ENCODE results near the gene CORO6. TPM values are rescaled to one million over a fixed set of nuclear protein-coding genes. Genes with fewer than 3 reads are reported as not detected.
A peak's percentile ranks its signal among the peaks of the same experiment; 100 is the strongest.

CORO6 gene
- total RNA-seq, 1 donor from 2014 or later = 22.0 TPM

DNA sequence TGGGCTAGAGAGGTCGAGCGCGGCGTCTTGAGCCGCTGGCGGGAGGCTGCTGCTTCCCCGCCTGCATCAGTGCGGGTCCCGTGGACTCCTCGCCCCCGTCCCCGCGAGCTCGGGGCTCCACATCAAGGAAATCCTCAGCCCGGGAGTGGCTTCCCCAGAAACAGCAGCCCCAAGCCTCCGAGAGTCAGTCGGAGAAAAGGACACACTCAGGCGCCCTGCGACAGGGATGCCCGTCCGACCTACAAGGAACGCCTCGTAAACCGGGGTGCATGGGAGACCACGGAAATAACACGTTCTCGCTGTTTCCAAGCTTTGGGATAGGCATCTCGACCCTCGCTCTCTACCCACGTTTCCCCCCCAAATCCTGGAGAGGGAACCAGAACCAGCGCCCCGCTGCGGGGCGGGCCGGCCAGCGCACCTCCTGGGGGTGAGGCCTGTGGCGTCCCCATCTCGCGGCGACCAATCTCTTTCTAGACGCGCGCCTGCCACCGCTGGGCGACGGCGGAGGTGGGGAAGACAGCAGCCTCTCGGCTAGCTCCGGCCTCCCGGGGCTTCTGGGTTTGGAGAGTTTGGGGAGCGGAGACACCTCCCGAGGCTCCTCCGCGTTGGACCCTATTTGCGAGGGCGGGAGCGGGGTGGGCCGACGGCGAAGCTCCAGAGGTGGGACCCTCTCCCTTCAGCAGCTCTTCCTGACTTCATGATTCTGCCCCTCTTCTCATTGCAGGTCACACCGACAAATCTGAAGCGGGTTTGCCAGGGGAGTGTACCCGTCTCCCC, 55.0 kb downstream of the CORO6 start:
- peak overlapping the region; percentile 83 to 95 for H3K4me3 ChIP-seq
- peak overlapping the region; percentile 86 to 91 for H3K27ac ChIP-seq
- TF ChIP-seq, protein P1, sequence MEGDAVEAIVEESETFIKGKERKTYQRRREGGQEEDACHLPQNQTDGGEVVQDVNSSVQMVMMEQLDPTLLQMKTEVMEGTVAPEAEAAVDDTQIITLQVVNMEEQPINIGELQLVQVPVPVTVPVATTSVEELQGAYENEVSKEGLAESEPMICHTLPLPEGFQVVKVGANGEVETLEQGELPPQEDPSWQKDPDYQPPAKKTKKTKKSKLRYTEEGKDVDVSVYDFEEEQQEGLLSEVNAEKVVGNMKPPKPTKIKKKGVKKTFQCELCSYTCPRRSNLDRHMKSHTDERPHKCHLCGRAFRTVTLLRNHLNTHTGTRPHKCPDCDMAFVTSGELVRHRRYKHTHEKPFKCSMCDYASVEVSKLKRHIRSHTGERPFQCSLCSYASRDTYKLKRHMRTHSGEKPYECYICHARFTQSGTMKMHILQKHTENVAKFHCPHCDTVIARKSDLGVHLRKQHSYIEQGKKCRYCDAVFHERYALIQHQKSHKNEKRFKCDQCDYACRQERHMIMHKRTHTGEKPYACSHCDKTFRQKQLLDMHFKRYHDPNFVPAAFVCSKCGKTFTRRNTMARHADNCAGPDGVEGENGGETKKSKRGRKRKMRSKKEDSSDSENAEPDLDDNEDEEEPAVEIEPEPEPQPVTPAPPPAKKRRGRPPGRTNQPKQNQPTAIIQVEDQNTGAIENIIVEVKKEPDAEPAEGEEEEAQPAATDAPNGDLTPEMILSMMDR (IDR thresholded peaks at IDR 0.05) = peak; percentile 28 to 65 (median 60)
- intact Hi-C loops (cut with DNase I) = loop anchor here (2.0 kb wide), 1 partner anchor 21 kb away; the partner anchor contains the start of gene GIT1
- peaks cover 13 to 27% of the 10 kb centered on the region in 2 donors for H3K4me1 ChIP-seq
- no peaks in the 10 kb centered on the region for H3K36me3 ChIP-seq
- H3K27me3 ChIP-seq = no peaks in the 10 kb centered on the region
- H3K9me3 ChIP-seq = no peaks in the 10 kb centered on the region
- DNase-seq (ENCODE audit: low spot score in 2 of 2) = peak in 1 of 2 donors; percentile 84

DNA sequence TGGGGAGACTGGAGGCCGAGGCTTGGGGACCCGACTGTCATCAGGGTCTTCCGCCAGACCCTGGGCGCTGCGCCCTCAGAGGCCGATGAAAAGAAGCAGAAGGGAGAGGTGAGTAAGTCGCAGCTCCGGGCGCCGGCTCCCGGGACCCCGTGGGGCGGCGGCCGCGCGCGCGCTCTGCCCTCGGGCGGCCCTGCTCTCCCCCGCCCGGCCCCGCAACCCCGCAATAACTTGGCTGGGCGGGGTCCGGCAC, 55.5 kb downstream of the CORO6 start:
- Histone ChIP-seq H3K9me3 (no peaks in the 10 kb centered on the region), H3K4me3 (peak overlapping the region; percentile 83 to 95), H3K27me3 (no peaks in the 10 kb centered on the region), H3K27ac (peak overlapping the region; percentile 86 to 91), H3K4me1 (peaks cover 10 to 22% of the 10 kb centered on the region in 2 donors), H3K36me3 (peaks cover 0 to under 1% of the 10 kb centered on the region in 2 donors)
- TF ChIP-seq, protein P1 (IDR thresholded peaks at IDR 0.05) = peak in 1 of 3 experiments; percentile 4
- DNase-seq (ENCODE audit: low spot score in 2 of 2) = no peak
- intact Hi-C loops (cut with DNase I) = no loop called here

DNA sequence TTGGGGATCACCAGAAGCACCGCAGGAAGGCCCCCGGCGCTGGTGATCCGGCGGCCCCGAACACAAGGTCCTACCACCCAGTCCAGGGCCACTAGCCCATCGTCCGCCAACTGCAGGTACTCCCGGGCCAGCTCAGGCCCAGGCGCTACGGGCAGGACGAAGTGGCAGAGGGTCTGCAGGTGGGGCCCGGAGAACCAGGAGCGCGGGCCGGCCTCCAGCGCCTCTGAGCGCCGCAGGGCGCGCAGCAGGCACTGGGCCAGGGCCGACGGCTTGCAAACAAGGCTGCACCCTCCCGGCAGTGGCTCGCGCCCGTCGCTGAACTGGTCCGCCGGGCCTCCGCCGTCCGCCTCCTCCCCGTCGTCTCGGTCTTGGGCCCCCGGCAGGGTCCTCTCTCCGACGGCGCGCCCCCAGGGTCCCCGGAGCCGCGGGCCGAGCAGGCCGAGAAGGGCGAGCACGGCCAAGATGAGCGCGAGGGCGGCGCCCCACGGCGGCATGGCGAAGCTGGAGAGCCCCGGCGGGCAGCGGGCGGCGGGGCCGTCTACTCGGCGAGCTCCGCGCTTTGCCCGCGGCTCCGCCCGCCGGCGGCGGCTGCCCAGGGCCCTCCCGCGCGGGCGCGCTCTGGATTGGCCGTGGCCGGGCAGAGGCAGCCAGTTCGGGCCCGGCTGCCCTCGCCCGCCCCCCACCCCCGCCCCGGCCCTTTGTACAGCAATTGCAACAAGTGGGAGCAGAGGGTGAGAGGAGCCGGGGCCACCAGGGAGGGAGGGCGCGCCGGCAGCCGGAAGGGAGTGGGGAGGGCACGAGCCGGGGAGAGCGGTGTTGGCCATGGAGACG, 56.0 kb downstream of the CORO6 start, which contains the start of gene ABHD15:
TSS of gene ABHD15 (minus strand) at position 565 of the 831 bp plus-strand sequence. CDS start at position 494, 71 bp downstream.
- Histone ChIP-seq H3K4me1 (peaks cover 6 to 16% of the 10 kb centered on the region in 2 donors), H3K9me3 (no peaks in the 10 kb centered on the region), H3K27ac (peak within 1 kb of the TSS; percentile 86 to 91), H3K36me3 (peaks cover 0 to 5% of the 10 kb centered on the region in 2 donors), H3K27me3 (no peaks in the 10 kb centered on the region), H3K4me3 (peak within 1 kb of the TSS; percentile 83 to 95)
- DNase-seq (ENCODE audit: low spot score in 2 of 2) = peak in 1 of 2 donors; percentile 86
- TF ChIP-seq, protein P1 (IDR thresholded peaks at IDR 0.05) = peak in 1 of 3 experiments; percentile 5
- intact Hi-C loops (cut with DNase I) = no loop called here

DNA sequence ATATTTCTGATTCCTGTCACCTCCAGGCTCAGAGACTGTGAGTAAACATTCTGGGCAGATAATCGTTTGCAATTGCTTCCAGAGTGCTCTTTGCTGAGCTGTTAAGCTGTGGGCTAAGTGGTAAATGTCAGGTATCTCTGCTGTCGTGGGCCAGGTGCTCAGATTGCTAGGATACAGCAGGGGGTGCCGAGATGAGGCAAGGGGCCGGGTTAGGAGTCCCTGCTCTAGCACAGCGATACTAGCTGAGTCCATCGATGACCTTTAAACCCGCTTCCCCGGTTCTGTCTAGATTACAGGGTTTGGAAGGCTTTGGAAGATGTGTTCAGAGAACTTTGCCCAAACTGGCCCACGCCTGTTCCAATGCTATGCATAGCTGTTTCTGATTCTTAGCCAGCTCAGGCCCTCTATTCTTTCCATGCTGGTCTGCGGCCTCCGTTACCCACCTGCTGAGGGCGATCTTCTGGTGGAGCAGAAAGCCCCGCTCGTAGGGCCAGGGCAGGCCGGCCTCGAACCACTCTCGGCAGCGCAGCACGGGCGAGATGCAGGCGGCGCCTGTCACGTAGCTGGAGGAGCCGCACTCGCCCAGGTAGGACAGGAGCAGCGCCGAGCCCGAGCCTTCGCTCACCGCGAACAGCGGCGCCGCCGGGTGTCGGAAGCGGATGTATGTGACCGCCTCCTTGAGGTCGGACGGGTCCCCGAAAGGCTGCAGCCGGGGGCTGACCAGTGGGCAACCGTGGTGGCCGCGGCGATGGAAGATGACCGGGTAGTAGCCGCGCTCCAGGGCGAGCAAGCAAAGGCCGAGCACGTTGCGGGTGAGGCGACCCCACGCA, 56.9 kb downstream of the CORO6 start:
- no peaks in the 10 kb centered on the region for H3K9me3 ChIP-seq
- H3K4me3 ChIP-seq = peak overlapping the region; percentile 83 to 95
- no peaks in the 10 kb centered on the region for H3K27me3 ChIP-seq
- H3K36me3 ChIP-seq = peaks cover 0 to 5% of the 10 kb centered on the region in 2 donors
- peaks cover 6 to 16% of the 10 kb centered on the region in 2 donors for H3K4me1 ChIP-seq
- H3K27ac ChIP-seq = peak overlapping the region; percentile 41 to 91
- no peak for DNase-seq (ENCODE audit: low spot score in 2 of 2)
- intact Hi-C loops (cut with DNase I) = no loop called here
- TF ChIP-seq, protein P1 (IDR thresholded peaks at IDR 0.05) = no peak

Other genes with a start within 250 kb of the CORO6 start
- gene TAOK1, start 232.5 kb downstream of the CORO6 start, total RNA-seq = 20.8 TPM
- 11.0 TPM for gene ABHD15, start 55.9 kb downstream of the CORO6 start, total RNA-seq
- gene TP53I13, start 54.2 kb downstream of the CORO6 start, total RNA-seq = 93.7 TPM
- 142 TPM for gene GIT1, start 33.3 kb downstream of the CORO6 start, total RNA-seq
- gene ANKRD13B, start 29.8 kb downstream of the CORO6 start, total RNA-seq = 16.7 TPM

Data from ascending aorta (tissue), 2 donors.